ENCODE data around the gene CXXC4.
A peak's percentile ranks its signal among the peaks of the same experiment; 100 is the strongest.

CXXC4 gene

DNA sequence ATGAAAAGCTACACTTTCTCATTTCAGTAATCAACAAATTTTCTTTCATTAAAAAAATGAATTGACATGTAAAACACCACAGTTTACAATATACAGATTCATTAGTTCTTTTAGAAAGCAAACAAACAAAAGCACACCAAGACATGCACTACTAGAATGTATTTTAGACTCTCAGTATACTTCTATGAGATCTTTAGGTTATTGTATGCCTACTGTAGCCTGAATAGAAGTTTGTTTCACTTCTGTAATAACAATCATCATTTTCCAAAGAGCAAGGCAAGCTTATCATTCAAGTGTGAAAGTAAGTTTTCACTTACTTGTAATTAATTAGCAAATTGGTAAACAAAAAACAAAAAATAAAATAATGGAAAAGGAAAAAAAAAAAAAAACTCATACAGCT, 24.9 kb downstream of the CXXC4 start:
- TF ChIP-seq, protein P1, sequence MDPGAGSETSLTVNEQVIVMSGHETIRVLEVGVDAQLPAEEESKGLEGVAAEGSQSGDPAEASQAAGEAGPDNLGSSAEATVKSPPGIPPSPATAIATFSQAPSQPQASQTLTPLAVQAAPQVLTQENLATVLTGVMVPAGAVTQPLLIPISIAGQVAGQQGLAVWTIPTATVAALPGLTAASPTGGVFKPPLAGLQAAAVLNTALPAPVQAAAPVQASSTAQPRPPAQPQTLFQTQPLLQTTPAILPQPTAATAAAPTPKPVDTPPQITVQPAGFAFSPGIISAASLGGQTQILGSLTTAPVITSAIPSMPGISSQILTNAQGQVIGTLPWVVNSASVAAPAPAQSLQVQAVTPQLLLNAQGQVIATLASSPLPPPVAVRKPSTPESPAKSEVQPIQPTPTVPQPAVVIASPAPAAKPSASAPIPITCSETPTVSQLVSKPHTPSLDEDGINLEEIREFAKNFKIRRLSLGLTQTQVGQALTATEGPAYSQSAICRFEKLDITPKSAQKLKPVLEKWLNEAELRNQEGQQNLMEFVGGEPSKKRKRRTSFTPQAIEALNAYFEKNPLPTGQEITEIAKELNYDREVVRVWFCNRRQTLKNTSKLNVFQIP (CRISPR knock-in tag; IDR thresholded peaks at IDR 0.05; ENCODE audit: borderline replicate concordance, low read depth): no peak
- no peak for TF ChIP-seq ISL1 (CRISPR knock-in tag; IDR thresholded peaks at IDR 0.05)
- TF ChIP-seq SNAI2 (CRISPR knock-in tag; IDR thresholded peaks at IDR 0.05): no peak
- TF ChIP-seq, protein P2, sequence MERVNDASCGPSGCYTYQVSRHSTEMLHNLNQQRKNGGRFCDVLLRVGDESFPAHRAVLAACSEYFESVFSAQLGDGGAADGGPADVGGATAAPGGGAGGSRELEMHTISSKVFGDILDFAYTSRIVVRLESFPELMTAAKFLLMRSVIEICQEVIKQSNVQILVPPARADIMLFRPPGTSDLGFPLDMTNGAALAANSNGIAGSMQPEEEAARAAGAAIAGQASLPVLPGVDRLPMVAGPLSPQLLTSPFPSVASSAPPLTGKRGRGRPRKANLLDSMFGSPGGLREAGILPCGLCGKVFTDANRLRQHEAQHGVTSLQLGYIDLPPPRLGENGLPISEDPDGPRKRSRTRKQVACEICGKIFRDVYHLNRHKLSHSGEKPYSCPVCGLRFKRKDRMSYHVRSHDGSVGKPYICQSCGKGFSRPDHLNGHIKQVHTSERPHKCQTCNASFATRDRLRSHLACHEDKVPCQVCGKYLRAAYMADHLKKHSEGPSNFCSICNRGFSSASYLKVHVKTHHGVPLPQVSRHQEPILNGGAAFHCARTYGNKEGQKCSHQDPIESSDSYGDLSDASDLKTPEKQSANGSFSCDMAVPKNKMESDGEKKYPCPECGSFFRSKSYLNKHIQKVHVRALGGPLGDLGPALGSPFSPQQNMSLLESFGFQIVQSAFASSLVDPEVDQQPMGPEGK (CRISPR knock-in tag; IDR thresholded peaks at IDR 0.05; ENCODE audit: borderline replicate concordance): no peak
- no peak for TF ChIP-seq ZNF8 (CRISPR knock-in tag; IDR thresholded peaks at IDR 0.05)
- TF ChIP-seq RARB (CRISPR knock-in tag; IDR thresholded peaks at IDR 0.05): no peak
- no peak for TF ChIP-seq TCF4 (CRISPR knock-in tag; IDR thresholded peaks at IDR 0.05; ENCODE audit: borderline replicate concordance)
- TF ChIP-seq, protein P3, sequence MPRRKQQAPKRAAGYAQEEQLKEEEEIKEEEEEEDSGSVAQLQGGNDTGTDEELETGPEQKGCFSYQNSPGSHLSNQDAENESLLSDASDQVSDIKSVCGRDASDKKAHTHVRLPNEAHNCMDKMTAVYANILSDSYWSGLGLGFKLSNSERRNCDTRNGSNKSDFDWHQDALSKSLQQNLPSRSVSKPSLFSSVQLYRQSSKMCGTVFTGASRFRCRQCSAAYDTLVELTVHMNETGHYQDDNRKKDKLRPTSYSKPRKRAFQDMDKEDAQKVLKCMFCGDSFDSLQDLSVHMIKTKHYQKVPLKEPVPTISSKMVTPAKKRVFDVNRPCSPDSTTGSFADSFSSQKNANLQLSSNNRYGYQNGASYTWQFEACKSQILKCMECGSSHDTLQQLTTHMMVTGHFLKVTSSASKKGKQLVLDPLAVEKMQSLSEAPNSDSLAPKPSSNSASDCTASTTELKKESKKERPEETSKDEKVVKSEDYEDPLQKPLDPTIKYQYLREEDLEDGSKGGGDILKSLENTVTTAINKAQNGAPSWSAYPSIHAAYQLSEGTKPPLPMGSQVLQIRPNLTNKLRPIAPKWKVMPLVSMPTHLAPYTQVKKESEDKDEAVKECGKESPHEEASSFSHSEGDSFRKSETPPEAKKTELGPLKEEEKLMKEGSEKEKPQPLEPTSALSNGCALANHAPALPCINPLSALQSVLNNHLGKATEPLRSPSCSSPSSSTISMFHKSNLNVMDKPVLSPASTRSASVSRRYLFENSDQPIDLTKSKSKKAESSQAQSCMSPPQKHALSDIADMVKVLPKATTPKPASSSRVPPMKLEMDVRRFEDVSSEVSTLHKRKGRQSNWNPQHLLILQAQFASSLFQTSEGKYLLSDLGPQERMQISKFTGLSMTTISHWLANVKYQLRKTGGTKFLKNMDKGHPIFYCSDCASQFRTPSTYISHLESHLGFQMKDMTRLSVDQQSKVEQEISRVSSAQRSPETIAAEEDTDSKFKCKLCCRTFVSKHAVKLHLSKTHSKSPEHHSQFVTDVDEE (CRISPR knock-in tag; IDR thresholded peaks at IDR 0.05): no peak
- no peak for TF ChIP-seq ESRRG (CRISPR knock-in tag; IDR thresholded peaks at IDR 0.05)
- no peak for TF ChIP-seq ZFP30 (CRISPR knock-in tag; IDR thresholded peaks at IDR 0.05)
- TF ChIP-seq, protein P4, sequence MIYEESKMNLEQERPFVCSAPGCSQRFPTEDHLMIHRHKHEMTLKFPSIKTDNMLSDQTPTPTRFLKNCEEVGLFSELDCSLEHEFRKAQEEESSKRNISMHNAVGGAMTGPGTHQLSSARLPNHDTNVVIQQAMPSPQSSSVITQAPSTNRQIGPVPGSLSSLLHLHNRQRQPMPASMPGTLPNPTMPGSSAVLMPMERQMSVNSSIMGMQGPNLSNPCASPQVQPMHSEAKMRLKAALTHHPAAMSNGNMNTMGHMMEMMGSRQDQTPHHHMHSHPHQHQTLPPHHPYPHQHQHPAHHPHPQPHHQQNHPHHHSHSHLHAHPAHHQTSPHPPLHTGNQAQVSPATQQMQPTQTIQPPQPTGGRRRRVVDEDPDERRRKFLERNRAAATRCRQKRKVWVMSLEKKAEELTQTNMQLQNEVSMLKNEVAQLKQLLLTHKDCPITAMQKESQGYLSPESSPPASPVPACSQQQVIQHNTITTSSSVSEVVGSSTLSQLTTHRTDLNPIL (CRISPR knock-in tag; IDR thresholded peaks at IDR 0.05; ENCODE audit: low read depth): no peak
- no peak for TF ChIP-seq GLIS3 (CRISPR knock-in tag; IDR thresholded peaks at IDR 0.05)
- no peak for TF ChIP-seq ZFP3 (CRISPR knock-in tag; IDR thresholded peaks at IDR 0.05)
- TF ChIP-seq CSDC2 (CRISPR knock-in tag; IDR thresholded peaks at IDR 0.05): no peak
- TF ChIP-seq BACH2 (CRISPR knock-in tag; IDR thresholded peaks at IDR 0.05; ENCODE audit: borderline replicate concordance): no peak
- no peak for TF ChIP-seq TOX (CRISPR knock-in tag; IDR thresholded peaks at IDR 0.05; ENCODE audit: borderline replicate concordance)
- no peak for TF ChIP-seq ZNF565 (CRISPR knock-in tag; conservative IDR thresholded peaks at IDR 0.05; ENCODE audit: low read depth)
- no peak for ATAC-seq

DNA sequence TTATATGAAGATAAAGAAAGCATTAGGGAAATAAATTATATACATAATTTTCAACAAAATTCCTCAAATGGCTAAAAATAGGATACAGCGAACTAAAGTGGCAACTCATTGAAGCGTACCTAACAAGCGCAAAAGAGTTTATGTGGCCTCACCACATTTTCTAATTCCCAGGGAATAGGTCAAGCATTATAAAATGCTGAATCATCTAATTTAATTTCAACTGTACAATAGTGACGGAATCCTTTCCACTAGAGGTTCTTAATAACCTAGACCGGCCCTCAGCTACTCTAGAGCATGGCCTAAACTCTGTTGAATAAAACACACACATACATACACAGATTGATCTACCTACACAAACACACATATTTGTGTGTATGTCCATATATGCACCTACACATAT, 29.1 kb downstream of the CXXC4 start:
- ATAC-seq: no peak
- no peak for TF ChIP-seq ISL1 (CRISPR knock-in tag; IDR thresholded peaks at IDR 0.05)
- TF ChIP-seq, protein P3 (CRISPR knock-in tag; IDR thresholded peaks at IDR 0.05): no peak
- TF ChIP-seq, protein P4 (CRISPR knock-in tag; IDR thresholded peaks at IDR 0.05; ENCODE audit: low read depth): 0 out of 2 replicates have a peak, but pooled peaks have one; percentile 16
- TF ChIP-seq RARB (CRISPR knock-in tag; IDR thresholded peaks at IDR 0.05): no peak
- no peak for TF ChIP-seq PPARA (CRISPR knock-in tag; IDR thresholded peaks at IDR 0.05; ENCODE audit: borderline replicate concordance)
- TF ChIP-seq ESRRG (CRISPR knock-in tag; IDR thresholded peaks at IDR 0.05): no peak
- TF ChIP-seq ZC3H10 (CRISPR knock-in tag; IDR thresholded peaks at IDR 0.05): no peak
